Measurements from ENCODE around the gene IKZF1.

The IKZF1 gene

DNA sequence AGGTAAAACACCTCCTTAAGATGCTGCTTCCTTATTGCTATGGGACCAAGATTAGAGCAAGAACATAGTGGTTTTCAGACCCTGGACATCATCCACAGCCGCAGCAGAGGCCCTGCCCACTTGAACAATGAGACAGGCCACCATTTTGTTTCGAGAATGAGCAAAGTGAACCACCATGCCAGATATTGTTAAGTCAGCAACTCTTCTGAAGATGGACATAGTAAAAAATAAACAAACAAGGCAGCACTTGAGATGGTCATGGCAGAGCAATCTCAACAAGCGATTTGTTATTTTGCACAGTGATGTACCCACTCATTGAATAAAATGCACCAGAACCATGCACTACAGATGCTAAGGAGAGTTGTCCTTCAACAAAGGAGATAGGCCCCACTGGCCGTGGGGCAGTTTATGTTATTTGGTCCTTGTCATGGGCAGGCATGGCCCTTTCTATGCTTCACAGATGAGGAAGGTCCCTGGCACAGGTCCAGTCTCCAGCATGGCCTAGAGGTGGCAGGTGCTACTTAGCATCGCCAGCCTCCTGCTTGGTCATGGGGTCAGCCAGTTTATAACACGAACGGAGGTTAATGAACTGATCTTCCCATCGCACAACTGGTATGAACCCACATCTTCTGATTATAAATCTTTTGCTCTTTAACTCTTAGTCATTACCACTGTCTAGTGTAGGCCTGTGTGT lies 44.1 kb downstream of the IKZF1 start:
- no peaks in the 10 kb centered on the region for H3K4me1 ChIP-seq

DNA sequence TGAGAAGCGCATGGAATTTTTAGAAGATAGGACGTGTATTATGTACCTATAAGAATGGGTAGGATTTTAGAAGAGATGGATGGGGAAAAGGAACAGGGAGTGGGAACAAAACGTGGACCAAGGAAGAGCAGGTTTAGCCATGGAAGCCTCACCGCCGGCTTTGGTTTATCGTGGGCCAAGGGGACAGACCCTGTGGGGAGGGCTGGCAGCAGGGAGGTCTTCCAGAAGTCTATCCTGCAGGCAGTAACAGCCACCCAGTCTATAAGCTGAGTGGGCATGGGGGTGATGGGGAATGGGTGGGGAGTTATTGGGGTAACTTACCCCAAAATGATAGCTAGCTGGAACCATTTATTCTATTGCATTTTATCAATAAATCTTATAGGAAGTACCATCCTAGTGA lies 44.9 kb downstream of the IKZF1 start:
- Histone ChIP-seq H3K27ac (no peak overlapping the region), H3K36me3 (no peaks in the 10 kb centered on the region)

More for the DNA sequence above, 44.1 kb downstream of the IKZF1 start:
- no peaks in the 10 kb centered on the region for H3K36me3 ChIP-seq
- TF ChIP-seq, protein P1, sequence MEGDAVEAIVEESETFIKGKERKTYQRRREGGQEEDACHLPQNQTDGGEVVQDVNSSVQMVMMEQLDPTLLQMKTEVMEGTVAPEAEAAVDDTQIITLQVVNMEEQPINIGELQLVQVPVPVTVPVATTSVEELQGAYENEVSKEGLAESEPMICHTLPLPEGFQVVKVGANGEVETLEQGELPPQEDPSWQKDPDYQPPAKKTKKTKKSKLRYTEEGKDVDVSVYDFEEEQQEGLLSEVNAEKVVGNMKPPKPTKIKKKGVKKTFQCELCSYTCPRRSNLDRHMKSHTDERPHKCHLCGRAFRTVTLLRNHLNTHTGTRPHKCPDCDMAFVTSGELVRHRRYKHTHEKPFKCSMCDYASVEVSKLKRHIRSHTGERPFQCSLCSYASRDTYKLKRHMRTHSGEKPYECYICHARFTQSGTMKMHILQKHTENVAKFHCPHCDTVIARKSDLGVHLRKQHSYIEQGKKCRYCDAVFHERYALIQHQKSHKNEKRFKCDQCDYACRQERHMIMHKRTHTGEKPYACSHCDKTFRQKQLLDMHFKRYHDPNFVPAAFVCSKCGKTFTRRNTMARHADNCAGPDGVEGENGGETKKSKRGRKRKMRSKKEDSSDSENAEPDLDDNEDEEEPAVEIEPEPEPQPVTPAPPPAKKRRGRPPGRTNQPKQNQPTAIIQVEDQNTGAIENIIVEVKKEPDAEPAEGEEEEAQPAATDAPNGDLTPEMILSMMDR (IDR thresholded peaks at IDR 0.05), result no peak
- no peak overlapping the region for H3K4me3 ChIP-seq
- no peak for DNase-seq
- no peaks in the 10 kb centered on the region for H3K9me3 ChIP-seq
- H3K27ac ChIP-seq, result no peak overlapping the region
- intact Hi-C loops (cut with DNase I; ENCODE audit: low total_unique reads), result no loop called here
- H3K27me3 ChIP-seq, result peaks cover 0 to 5% of the 10 kb centered on the region in 2 donors

DNA sequence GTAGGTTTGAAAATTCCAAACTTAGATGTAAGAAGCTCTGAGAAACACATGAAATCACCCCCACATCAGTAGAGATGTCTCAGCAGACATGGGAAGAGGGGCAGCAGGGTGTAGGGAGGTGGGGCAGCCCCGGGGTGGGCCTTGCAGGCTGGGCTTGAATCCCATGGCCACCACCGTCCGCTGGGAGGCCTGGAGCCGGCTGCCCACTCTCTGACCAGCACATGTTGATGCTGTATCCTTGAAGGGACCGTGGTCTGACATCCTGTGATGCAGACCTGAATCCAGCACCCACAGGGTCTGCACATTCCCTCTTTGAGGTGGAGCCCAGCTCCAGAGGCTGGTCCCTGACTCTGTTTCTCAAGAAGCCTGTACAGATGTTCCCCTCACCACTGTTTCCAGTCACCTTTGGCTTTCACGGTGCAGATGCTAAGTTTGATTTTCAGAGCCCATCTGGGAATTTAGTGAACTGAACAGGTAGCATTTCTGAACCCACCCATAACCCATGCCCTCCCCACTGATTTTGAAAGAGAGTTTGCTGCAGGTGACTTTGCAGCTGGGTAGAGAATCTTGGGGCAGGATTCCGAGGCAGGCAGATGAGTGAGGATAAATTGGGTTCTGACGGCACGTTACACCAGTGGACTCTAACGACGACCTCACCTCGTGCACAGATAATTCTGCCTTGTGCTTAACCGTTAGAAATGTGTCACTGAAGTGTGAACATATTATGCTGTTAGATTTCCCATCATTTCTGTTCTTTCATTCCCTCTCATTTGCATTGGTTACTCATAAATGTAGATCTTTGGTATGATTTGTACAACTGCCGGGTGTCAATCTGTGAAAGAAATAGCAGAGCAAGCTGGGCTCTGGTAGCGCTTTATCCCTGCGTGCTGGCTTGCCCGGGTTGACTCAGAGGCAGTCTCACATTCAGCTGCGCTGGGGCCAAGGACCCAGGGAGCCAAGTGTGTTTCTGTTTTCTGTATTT lies 45.7 kb downstream of the IKZF1 start:
- Histone ChIP-seq H3K36me3 (no peaks in the 10 kb centered on the region), H3K9me3 (no peaks in the 10 kb centered on the region), H3K27me3 (peaks cover 0 to 3% of the 10 kb centered on the region in 2 donors), H3K4me3 (no peak overlapping the region), H3K4me1 (no peaks in the 10 kb centered on the region), H3K27ac (no peak overlapping the region)
- intact Hi-C loops (cut with DNase I; ENCODE audit: low total_unique reads), result no loop called here
- no peak for DNase-seq
- TF ChIP-seq, protein P1 (IDR thresholded peaks at IDR 0.05), result no peak

More for the DNA sequence above, 44.9 kb downstream of the IKZF1 start:
- Histone ChIP-seq H3K4me3 (no peak overlapping the region), H3K27me3 (peaks cover 0 to 3% of the 10 kb centered on the region in 2 donors), H3K9me3 (no peaks in the 10 kb centered on the region), H3K4me1 (no peaks in the 10 kb centered on the region)
- no peak for DNase-seq
- TF ChIP-seq, protein P1 (IDR thresholded peaks at IDR 0.05), result no peak
- intact Hi-C loops (cut with DNase I; ENCODE audit: low total_unique reads), result no loop called here

DNA sequence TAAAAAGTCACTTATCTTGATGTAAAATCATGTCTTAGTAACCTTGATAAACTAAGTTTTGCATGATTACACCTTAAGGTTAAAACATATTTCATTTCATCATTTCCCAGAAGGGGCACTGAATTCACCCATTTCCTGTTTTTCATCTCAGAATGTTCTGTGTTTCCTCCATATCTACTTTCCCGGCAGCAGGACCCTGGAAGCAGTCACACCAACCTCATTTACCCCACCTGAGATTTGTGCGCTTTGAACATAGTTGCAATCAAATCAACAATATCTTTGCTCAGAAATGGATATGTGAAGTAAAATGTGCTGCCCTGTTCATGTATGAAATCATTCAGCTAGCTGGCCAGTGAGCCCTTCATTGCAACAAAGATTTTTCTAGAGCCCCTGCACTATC lies 46.8 kb downstream of the IKZF1 start:
- Histone ChIP-seq H3K27ac (no peak overlapping the region), H3K9me3 (no peaks in the 10 kb centered on the region), H3K27me3 (peaks cover 0 to 3% of the 10 kb centered on the region in 2 donors), H3K36me3 (no peaks in the 10 kb centered on the region), H3K4me3 (no peak overlapping the region), H3K4me1 (no peaks in the 10 kb centered on the region)
- TF ChIP-seq, protein P1 (IDR thresholded peaks at IDR 0.05), result no peak
- no peak for DNase-seq
- intact Hi-C loops (cut with DNase I; ENCODE audit: low total_unique reads), result no loop called here

DNA sequence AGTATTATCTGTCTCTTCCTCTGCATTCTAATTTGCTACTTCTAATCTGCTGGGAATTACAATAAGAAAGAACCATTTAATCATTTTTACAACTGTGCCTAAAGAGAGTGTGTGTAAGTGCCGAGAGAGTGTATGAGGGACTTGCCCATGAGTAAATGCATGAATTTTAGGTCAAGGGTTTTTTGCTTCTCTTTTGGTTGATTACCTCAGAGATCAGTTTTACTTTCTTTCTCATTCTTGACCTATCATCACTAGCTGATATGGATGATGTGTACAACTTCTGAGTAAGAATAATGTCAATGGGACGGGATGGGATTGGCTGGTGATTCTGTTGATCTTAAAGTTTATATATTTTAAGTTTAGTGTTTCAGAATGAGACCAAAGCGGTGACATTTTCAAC lies 47.8 kb downstream of the IKZF1 start:
- no peak overlapping the region for H3K27ac ChIP-seq
- intact Hi-C loops (cut with DNase I; ENCODE audit: low total_unique reads), result no loop called here
- H3K27me3 ChIP-seq, result peaks cover 0 to 1% of the 10 kb centered on the region in 2 donors

More for the DNA sequence above, 47.8 kb downstream of the IKZF1 start:
- Histone ChIP-seq H3K36me3 (no peaks in the 10 kb centered on the region), H3K4me1 (no peaks in the 10 kb centered on the region), H3K4me3 (no peak overlapping the region), H3K9me3 (no peaks in the 10 kb centered on the region)
- TF ChIP-seq, protein P1 (IDR thresholded peaks at IDR 0.05), result no peak
- DNase-seq, result no peak
